Transverse colon (tissue), 4 donors: ENCODE measurements around the gene TNFAIP3. TPM values are rescaled to one million over a fixed set of nuclear protein-coding genes. Genes with fewer than 3 reads are reported as not detected.

ENCODE experiments used
- DNase-seq: peaks from one replicate; pipeline ENCODE4 v3.0.0-alpha.2; 2019
- H3K27ac ChIP-seq, 4 donors: fragments of 200-600 bp; sonication (generic); 2 replicates each; pipeline ENCODE4 v1.5.1; 2016 to 2018; ENCODE audit warnings: inconsistent platforms in 4 of 4
- H3K27me3 ChIP-seq: fragments of 200-600 bp; sonication (generic); 2 replicates; pipeline ENCODE4 v1.5.1; 2017; ENCODE audit warnings: inconsistent platforms
- H3K36me3 ChIP-seq, 4 donors: fragments of 200-600 bp; sonication (generic); 2 replicates each; pipeline ENCODE4 v1.5.1; 2017 to 2019; ENCODE audit warnings: inconsistent platforms in 4 of 4
- H3K4me1 ChIP-seq, 4 donors: fragments of 200-600 bp; sonication (generic); 2 replicates each; pipeline ENCODE4 v1.5.1; 2017 to 2020; ENCODE audit warnings: inconsistent platforms in 4 of 4
- H3K4me3 ChIP-seq, 4 donors: fragments of 200-600 bp; sonication (generic); 1 replicate in 1 of 4; 2 replicates in 3 of 4; pipeline versions ENCODE4 v1.5.1 to v1.6.1; 2017 to 2019; ENCODE audit warnings: inconsistent platforms in 4 of 4
- H3K9me3 ChIP-seq, 2 donors: fragments of 200-600 bp; sonication (generic); 2 replicates each; pipeline ENCODE4 v1.5.1; 2017 to 2019; ENCODE audit warnings: inconsistent platforms in 2 of 2
- CTCF ChIP-seq, 5 experiments: fragments of 200-600 bp in 3 of 5; fragments of 450-650 bp in 2 of 5; sonication (generic) in 3 of 5; IDR thresholded peaks; 1 replicate in 2 of 5; 2 replicates in 3 of 5; pipeline ENCODE4 v1.5.1; 2016 to 2017; ENCODE audit warnings: antibody characterized with exemption in 5 of 5, inconsistent platforms in 3 of 5, mild to moderate bottlenecking in 2 of 5, moderate library complexity in 1 of 5
- EP300 ChIP-seq: sonication (generic); formaldehyde crosslinking; IDR thresholded peaks from one replicate; pipeline ENCODE4 v1.6.1; 2017; ENCODE audit warnings: antibody characterized with exemption, low read depth
- POLR2A ChIP-seq: fragments of 450-650 bp; IDR thresholded peaks from one replicate; pipeline ENCODE4 v1.6.1; 2016; ENCODE audit warnings: antibody characterized with exemption, mild to moderate bottlenecking, moderate library complexity
- POLR2AphosphoS5 ChIP-seq, 3 donors: sonication (generic); formaldehyde crosslinking; IDR thresholded peaks; one replicate each; pipeline ENCODE4 v1.6.1; 2016; ENCODE audit warnings: antibody characterized with exemption in 3 of 3
- WGBS, 2 donors: methylation state at CpG; one replicate each; pipeline ENCODE4 v1.1.5; 2018; ENCODE audit warnings: low coverage in 1 of 2; 5-methylcytosine and 5-hydroxymethylcytosine counted together
- in situ Hi-C, 4 donors: fragments of 200-750 bp; cut with MboI; loops; one replicate each; pipeline versions ENCODE4 v1.15.0 to v1.15.1; 2017; ENCODE audit warnings: low sequenced_read_pairs in 3 of 4, low pct_ligation_motif_present in 1 of 4, low pct_unique_long_range_greater_than_20kb in 1 of 4
- intact Hi-C: fragments of 100-400 bp; cut with DNase I; formaldehyde crosslinking; loops from one replicate; pipeline ENCODE4 v1.15.1; 2023; ENCODE audit warnings: low total_unique reads
- total RNA-seq, 4 donors: library from RNA; depleted of rRNA; stranded (reverse); fragments of >200 nt; gene quantifications; one replicate each; pipeline ENCODE4 v1.1.0, GENCODE V29; 2016

TNFAIP3 gene
- total RNA-seq, 4 donors from 2014 or later = 21.4 to 46.8 (median 36.3) TPM

GRCh38 chr6:137880746-137881521 lies 13.9 kb downstream of the TNFAIP3 start:
- H3K9me3 ChIP-seq = no peaks in the 10 kb centered on the region
- no peak overlapping the region for H3K27ac ChIP-seq
- no peak for TF ChIP-seq CTCF (IDR thresholded peaks at IDR 0.05)
- no peak for TF ChIP-seq EP300
- no peak for TF ChIP-seq POLR2A
- no peak for TF ChIP-seq POLR2AphosphoS5 (IDR thresholded peaks at IDR 0.05)
- H3K4me3 ChIP-seq = no peak overlapping the region
- 87 to 88% methylated on average over 3 to 21 of the region's 21 CpGs for WGBS, 2 donors
- H3K4me1 ChIP-seq = peaks cover 0 to 22% (median 0%) of the 10 kb centered on the region in 4 donors
- no peaks in the 10 kb centered on the region for H3K27me3 ChIP-seq
- no peak for DNase-seq
- intact Hi-C loops (no loop called here), in situ Hi-C loops (no loop called here)
- peaks cover 0 to 66% (median 30%) of the 10 kb centered on the region in 4 donors for H3K36me3 ChIP-seq

GRCh38 chr6:137881522-137881886 lies 14.4 kb downstream of the TNFAIP3 start:
- H3K4me1 ChIP-seq = peaks cover 0 to 22% (median 0%) of the 10 kb centered on the region in 4 donors
- no peak overlapping the region for H3K4me3 ChIP-seq
- in situ Hi-C loops (no loop called here), intact Hi-C loops (no loop called here)
- peaks cover 0 to 61% (median 27%) of the 10 kb centered on the region in 4 donors for H3K36me3 ChIP-seq
- WGBS, 2 donors = 94% methylated on average over 9 of the region's 9 CpGs; no CpG with 5 or more reads in 1 of the 2 donors
- no peak for DNase-seq
- H3K27ac ChIP-seq = no peak overlapping the region
- TF ChIP-seq EP300 = no peak
- peak in 1 of 3 donors; percentile 21 for TF ChIP-seq POLR2AphosphoS5 (IDR thresholded peaks at IDR 0.05)
- H3K9me3 ChIP-seq = no peaks in the 10 kb centered on the region
- H3K27me3 ChIP-seq = no peaks in the 10 kb centered on the region

- intact Hi-C loops (no loop called here), in situ Hi-C loops (no loop called here)
- TF ChIP-seq POLR2A (no peak), POLR2AphosphoS5 (IDR thresholded peaks at IDR 0.05) (no peak), CTCF (IDR thresholded peaks at IDR 0.05) (no peak), EP300 (no peak)
Observed at GRCh38 chr6:137882225-137882961, 15.3 kb downstream of the TNFAIP3 start.

DNA sequence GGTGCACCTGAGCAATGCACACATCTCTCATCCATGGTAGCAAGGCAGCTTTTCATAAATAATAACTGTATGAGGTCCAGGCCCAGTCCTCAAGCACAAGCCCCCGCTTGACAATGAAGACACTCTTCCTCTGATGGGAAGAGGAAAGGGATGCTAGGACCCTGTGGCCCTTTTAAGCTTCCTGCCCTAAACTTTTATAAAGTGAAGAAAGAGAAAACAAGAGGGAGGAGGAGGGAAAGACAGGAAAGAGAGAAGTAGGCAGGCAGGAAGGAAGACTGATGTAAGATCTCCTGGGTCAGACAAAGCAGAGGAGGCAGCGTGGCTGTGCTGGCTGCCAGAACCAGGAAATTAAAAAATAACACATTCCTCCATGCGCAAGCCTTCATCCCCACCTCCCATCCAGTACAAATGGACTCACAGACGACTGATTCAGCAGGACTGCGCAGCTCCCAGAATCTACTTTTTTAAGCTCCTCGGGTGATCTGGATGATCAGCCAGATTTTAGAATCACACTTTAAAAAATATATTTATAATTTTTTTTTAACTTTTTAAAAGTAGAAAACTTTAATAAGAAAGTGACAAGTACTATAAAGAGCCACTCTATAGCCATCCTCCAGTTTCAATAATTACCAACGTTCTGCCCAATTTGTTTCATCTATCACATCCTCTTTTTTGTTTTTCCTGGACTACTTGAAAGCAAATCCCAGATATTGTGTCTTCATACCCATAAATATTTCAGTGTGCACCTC lies 16.5 kb downstream of the TNFAIP3 start:
- intact Hi-C loops = no loop called here
- no peak overlapping the region for H3K4me3 ChIP-seq
- H3K27me3 ChIP-seq = no peaks in the 10 kb centered on the region
- peaks cover 0 to 40% (median 17%) of the 10 kb centered on the region in 4 donors for H3K36me3 ChIP-seq
- 59 to 71% methylated on average over 7 of the region's 7 CpGs for WGBS, 2 donors
- H3K27ac ChIP-seq = peak overlapping the region in 2 of 4 donors; percentile 32 to 42
- H3K4me1 ChIP-seq = peaks cover 0 to 21% (median 0%) of the 10 kb centered on the region in 4 donors
- in situ Hi-C loops = no loop called here
- TF ChIP-seq EP300 = no peak
- no peak for DNase-seq
- no peaks in the 10 kb centered on the region for H3K9me3 ChIP-seq

More at GRCh38 chr6:137882225-137882961, 15.3 kb downstream of the TNFAIP3 start:
- H3K9me3 ChIP-seq = no peaks in the 10 kb centered on the region
- DNase-seq = no peak
- H3K4me1 ChIP-seq = peaks cover 0 to 22% (median 0%) of the 10 kb centered on the region in 4 donors
- no peaks in the 10 kb centered on the region for H3K27me3 ChIP-seq
- H3K4me3 ChIP-seq = no peak overlapping the region
- peaks cover 0 to 52% (median 23%) of the 10 kb centered on the region in 4 donors for H3K36me3 ChIP-seq
- WGBS, 2 donors = 93% methylated on average over 2 of the region's 2 CpGs; no CpG with 5 or more reads in 1 of the 2 donors
- H3K27ac ChIP-seq = peak overlapping the region in 1 of 4 donors; percentile 22
